A549 (cell line): ENCODE data around the gene SH3RF3. TPM values are rescaled to one million over a fixed set of nuclear protein-coding genes. Genes with fewer than 3 reads are reported as not detected.

Experiments used
- ATAC-seq, 2 experiments: fragments of 200-7000 bp in 1 of 2; fragments of >200 bp in 1 of 2; cut with Nextera tagmentation in 1 of 2; cut with Tn5 transposase in 1 of 2; 3 replicates each; pipeline versions ENCODE4 v1.8.0 to v1.9.1; 2018 to 2020; ENCODE audit warnings: mild to moderate bottlenecking in 1 of 2, moderate library complexity in 1 of 2
- CTCF ChIA-PET: fragments of 300-600 bp; sonication (Branson Sonifier 250); formaldehyde crosslinking; extraction: SDS; loops from one replicate; lab custom pipeline; 2021; ENCODE audit warnings: antibody characterized with exemption, inconsistent platforms; lab: Yijun Ruan, JAX
- POLR2A ChIA-PET: fragments of 350-600 bp; formaldehyde crosslinking; extraction: SDS; loops from one replicate; lab custom pipeline; 2021; ENCODE audit warnings: antibody characterized with exemption, inconsistent platforms; lab: Yijun Ruan, JAX
- DNase-seq, 2 experiments: peaks; one replicate each; pipeline versions ENCODE4 v3.0.0 to v3.0.0-alpha.2; 2011 to 2016; ENCODE audit warnings: low read depth in 1 of 2, low spot score in 1 of 2
- FAIRE-seq: peaks from 2 replicates; lab custom pipeline; 2011; peaks lifted over from hg19 to GRCh38; lab: Jason Lieb, UNC
- H3K27ac ChIP-seq, 2 experiments: fragments of >200 bp; sonication (Bioruptor Twin); formaldehyde crosslinking; 3 replicates each; pipeline ENCODE4 v1.5.1; 2016 to 2017
- H3K4me1 ChIP-seq: fragments of >200 bp; sonication (Bioruptor Twin); formaldehyde crosslinking; 3 replicates; pipeline ENCODE4 v1.6.1; 2016
- H3K4me2 ChIP-seq: fragments of >200 bp; sonication (Bioruptor Twin); formaldehyde crosslinking; 3 replicates; pipeline ENCODE4 v1.6.1; 2016
- H3K4me3 ChIP-seq: fragments of >200 bp; sonication (Bioruptor Twin); formaldehyde crosslinking; 3 replicates; pipeline ENCODE4 v1.5.1; 2016
- H3K9me3 ChIP-seq: fragments of >200 bp; sonication (Bioruptor Twin); formaldehyde crosslinking; 3 replicates; pipeline ENCODE4 v1.6.1; 2016
- BHLHE40 ChIP-seq: IDR thresholded peaks from 2 replicates; pipeline ENCODE4 v1.6.1; 2012; ENCODE audit warnings: low read depth, low read length, inconsistent platforms
- CBX8 ChIP-seq: fragments of 200-600 bp; sonication (generic); IDR thresholded peaks from 2 replicates; pipeline ENCODE4 v1.6.1; 2016
- CEBPB ChIP-seq, 2 experiments: fragments of >200 bp in 1 of 2; sonication (Bioruptor Twin) in 1 of 2; formaldehyde crosslinking in 1 of 2; IDR thresholded peaks; 2 replicates each; pipeline ENCODE4 v1.6.1; 2012 to 2016
- CHD4 ChIP-seq: fragments of 200-600 bp; sonication (generic); IDR thresholded peaks from 2 replicates; pipeline ENCODE4 v1.6.1; 2016; ENCODE audit warnings: antibody characterized with exemption, mild to moderate bottlenecking, borderline replicate concordance
- EP300 ChIP-seq, 2 experiments: fragments of >200 bp; sonication (Bioruptor Twin); formaldehyde crosslinking; IDR thresholded peaks; 2 replicates in 1 of 2; 3 replicates in 1 of 2; pipeline ENCODE4 v1.6.1; 2016 to 2017
- ESRRA ChIP-seq: fragments of 150-350 bp; IDR thresholded peaks from 2 replicates; pipeline ENCODE4 v1.6.1; 2014; ENCODE audit warnings: mild to moderate bottlenecking, low read length, borderline replicate concordance
- FOSL2 ChIP-seq, 2 experiments: fragments of 450-650 bp in 1 of 2; fragments of >200 bp in 1 of 2; sonication (Bioruptor Twin) in 1 of 2; formaldehyde crosslinking; IDR thresholded peaks; 2 replicates each; pipeline versions ENCODE4 v1.5.0 to v1.6.1; 2016 to 2020; ENCODE audit warnings: mild to moderate bottlenecking in 1 of 2, moderate library complexity in 1 of 2
- GATA3 ChIP-seq: IDR thresholded peaks from 2 replicates; pipeline ENCODE4 v1.6.1; 2012; ENCODE audit warnings: borderline replicate concordance
- HDAC2 ChIP-seq: fragments of 200-600 bp; sonication (generic); IDR thresholded peaks from 2 replicates; pipeline ENCODE4 v1.6.1; 2016
- HOXA7 ChIP-seq: fragments of 250-450 bp; sonication (Bioruptor Pico); IDR thresholded peaks from 2 replicates; pipeline ENCODE4 v1.5.0; 2020; ENCODE audit warnings: mild to moderate bottlenecking, moderate library complexity
- JUNB ChIP-seq: fragments of >200 bp; sonication (Bioruptor Twin); formaldehyde crosslinking; IDR thresholded peaks from 2 replicates; pipeline ENCODE4 v1.6.1; 2016
- KDM1A ChIP-seq: fragments of 200-600 bp; sonication (generic); IDR thresholded peaks from 2 replicates; pipeline ENCODE4 v1.6.1; 2016; ENCODE audit warnings: low read depth, mild to moderate bottlenecking
- KDM5A ChIP-seq: fragments of 200-600 bp; sonication (generic); IDR thresholded peaks from 2 replicates; pipeline ENCODE4 v1.6.1; 2016; ENCODE audit warnings: antibody characterized with exemption, mild to moderate bottlenecking
- MAFK ChIP-seq: fragments of 450-650 bp; IDR thresholded peaks from 2 replicates; pipeline ENCODE4 v1.6.1; 2014; ENCODE audit not compliant: partially characterized antibody
- NFE2L2 ChIP-seq: fragments of 150-350 bp; conservative IDR thresholded peaks from 2 replicates; pipeline ENCODE4 v1.6.1; 2014; ENCODE audit warnings: low read length
- PHF8 ChIP-seq: fragments of 200-600 bp; sonication (generic); IDR thresholded peaks from 2 replicates; pipeline ENCODE4 v1.6.1; 2016; ENCODE audit warnings: low read depth, mild to moderate bottlenecking, antibody characterized with exemption, moderate library complexity, borderline replicate concordance
- POLR2A ChIP-seq: IDR thresholded peaks from 2 replicates; pipeline ENCODE4 v1.6.1; 2012; ENCODE audit warnings: mild to moderate bottlenecking, low read length
- RAD21 ChIP-seq, 2 experiments: fragments of >200 bp in 1 of 2; sonication (Bioruptor Twin) in 1 of 2; formaldehyde crosslinking in 1 of 2; IDR thresholded peaks in 1 of 2; conservative IDR thresholded peaks in 1 of 2; 2 replicates in 1 of 2; 3 replicates in 1 of 2; pipeline ENCODE4 v1.6.1; 2012 to 2018; ENCODE audit warnings: inconsistent platforms in 1 of 2
- RFX5 ChIP-seq: fragments of 450-650 bp; IDR thresholded peaks from 2 replicates; pipeline ENCODE4 v1.7.1; 2014; ENCODE audit warnings: antibody characterized with exemption, mild to moderate bottlenecking, moderate library complexity
- TFCP2L1 ChIP-seq: fragments of 250-450 bp; sonication (Bioruptor Pico); IDR thresholded peaks from 2 replicates; pipeline ENCODE4 v1.5.0; 2021; ENCODE audit warnings: mild to moderate bottlenecking
- TP53 ChIP-seq: fragments of 250-450 bp; sonication (Bioruptor Pico); IDR thresholded peaks from 2 replicates; pipeline ENCODE4 v1.5.0; 2021; ENCODE audit warnings: mild to moderate bottlenecking, moderate library complexity
- ZSCAN20 ChIP-seq: fragments of 250-450 bp; sonication (Bioruptor Pico); IDR thresholded peaks from 2 replicates; pipeline ENCODE4 v1.8.0; 2022; ENCODE audit warnings: mild to moderate bottlenecking, moderate library complexity
- WGBS: methylation state at CpG from one replicate; pipeline ENCODE4 v1.1.6; 2017; ENCODE audit errors: missing lambda C conversion rate; 5-methylcytosine and 5-hydroxymethylcytosine counted together
- polyA plus RNA-seq, 4 experiments: library from polyadenylated mRNA; depleted of rRNA in 3 of 4; stranded (reverse); fragments of >200 nt; fragmentation: RNase III in 1 of 4; extraction: RNeasy Plus Mini Kit Qiagen cat#74134 plus additional on column Dnase treatment in 1 of 4; gene quantifications; 2 replicates in 3 of 4; 3 replicates in 1 of 4; pipeline ENCODE4 v1.2.3, GENCODE V29; 2011 to 2017
- TF ChIP-seq, protein P1 (sequence below): IDR thresholded peaks from 2 replicates; pipeline ENCODE4 v1.6.1; 2012
- TF ChIP-seq, protein P2 (sequence below): fragments of 150-350 bp; IDR thresholded peaks from 2 replicates; pipeline ENCODE4 v1.6.1; 2014; ENCODE audit warnings: low read depth, mild to moderate bottlenecking, low read length
- TF ChIP-seq, protein P3 (sequence below): fragments of 250-450 bp; sonication (Bioruptor Pico); IDR thresholded peaks from 2 replicates; pipeline ENCODE4 v1.5.0; 2020; ENCODE audit warnings: low read depth, mild to moderate bottlenecking, moderate library complexity
- TF ChIP-seq, protein P4 (sequence below): fragments of 450-650 bp; IDR thresholded peaks from 2 replicates; pipeline ENCODE4 v1.6.1; 2014; ENCODE audit warnings: antibody characterized with exemption

The SH3RF3 gene
- polyA plus RNA-seq, 2 of the 4 experiments (the other 2 are of a cell fraction): 0.04 to 0.21 TPM

DNA sequence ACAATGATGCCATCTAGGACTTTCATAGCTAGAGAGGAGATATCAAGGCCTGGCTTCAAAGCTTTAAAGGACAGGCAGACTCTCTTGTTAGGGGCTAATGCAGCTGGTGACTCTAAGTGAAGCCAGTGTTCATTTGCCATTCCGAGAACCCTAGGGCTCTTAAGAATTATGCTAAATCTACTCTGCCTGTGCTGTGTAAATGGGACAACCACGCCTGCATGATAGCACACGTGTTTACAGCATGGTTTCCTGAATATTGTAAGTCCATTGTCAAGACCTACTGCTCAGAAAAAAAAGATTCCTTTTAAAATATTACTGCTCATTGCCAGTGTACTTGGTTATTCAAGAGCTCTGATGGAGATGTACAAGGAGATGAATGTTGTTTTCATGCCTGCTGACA lies 296.4 kb downstream of the SH3RF3 start:
- no peak overlapping the region for H3K4me2 ChIP-seq
- no peak overlapping the region for H3K4me3 ChIP-seq
- FAIRE-seq: no peak
- DNase-seq: no peak
- H3K9me3 ChIP-seq: no peaks in the 10 kb centered on the region
- ATAC-seq: no peak
- no peak overlapping the region for H3K27ac ChIP-seq
- TF ChIP-seq HDAC2 (no peak), FOSL2 (IDR thresholded peaks at IDR 0.05) (no peak), FOSL2 (CRISPR knock-in tag; IDR thresholded peaks at IDR 0.05) (no peak), RFX5 (no peak), NFE2L2 (no peak), POLR2A (no peak), TP53 (no peak), ZSCAN20 (CRISPR knock-in tag) (no peak)
- ChIA-PET CTCF (interaction anchor here (1.4 kb wide), 1 partner anchor 297 kb away, joined by 3 read pairs; no protein-coding TSS in a partner anchor), POLR2A (no interaction called here)
- 27% methylated on average over 3 of the region's 3 CpGs for WGBS
- H3K4me1 ChIP-seq: no peaks in the 10 kb centered on the region

DNA sequence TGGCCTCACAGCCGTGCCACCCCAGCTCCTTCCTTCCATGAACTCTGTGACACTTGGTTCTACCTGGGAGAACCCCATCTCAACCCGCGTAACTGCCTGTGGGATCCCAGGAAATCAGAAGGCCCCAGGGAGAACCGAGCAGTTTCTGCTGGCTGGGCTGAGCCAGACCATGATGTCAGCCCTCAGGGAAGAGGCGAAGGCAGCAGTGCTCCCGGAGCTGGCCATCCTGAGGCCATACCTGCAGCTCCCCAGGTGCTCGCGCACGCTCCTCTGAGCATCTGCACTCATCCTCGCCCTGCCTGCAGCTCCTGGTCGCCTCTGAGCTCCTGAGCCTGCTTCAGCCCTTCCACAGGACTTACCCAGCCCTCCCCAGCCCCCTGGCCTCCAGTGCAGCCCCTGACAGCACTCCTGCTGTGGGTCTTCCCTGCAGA lies 298.7 kb downstream of the SH3RF3 start:
- 44% methylated on average over 8 of the region's 11 CpGs for WGBS
- ATAC-seq: no peak

DNA sequence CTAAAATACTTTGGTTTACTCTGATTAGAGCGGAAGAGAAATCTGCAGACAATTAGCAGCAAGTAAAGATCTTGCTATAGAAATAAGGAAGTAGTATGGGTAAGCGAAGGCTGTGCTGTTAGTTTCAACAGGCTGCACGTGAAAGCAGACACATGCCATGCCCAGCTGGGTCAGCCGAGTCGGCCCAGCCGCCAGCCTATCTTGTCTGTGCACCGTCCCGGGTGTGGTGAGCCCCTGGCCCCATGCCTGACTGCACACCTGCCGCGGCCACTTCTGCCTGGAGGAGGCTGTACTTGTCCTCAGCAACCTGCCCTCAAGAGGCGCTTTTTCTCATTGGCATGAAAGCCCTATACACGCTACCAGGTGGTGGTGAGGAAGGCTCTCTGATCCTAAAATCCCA lies 299.3 kb downstream of the SH3RF3 start:
- POLR2A ChIA-PET: no interaction called here
- DNase-seq (no peak), ATAC-seq (no peak), FAIRE-seq (no peak)
- H3K9me3 ChIP-seq: no peaks in the 10 kb centered on the region
- H3K4me3 ChIP-seq: no peak overlapping the region
- TF ChIP-seq RAD21 (conservative IDR thresholded peaks at IDR 0.05 in 1 of 2, IDR thresholded peaks at IDR 0.05 in 1 of 2) (no peak), TP53 (no peak), KDM5A (no peak), CHD4 (no peak), RFX5 (no peak), PHF8 (no peak), ZSCAN20 (CRISPR knock-in tag) (no peak), TFCP2L1 (CRISPR knock-in tag) (no peak), BHLHE40 (no peak), FOSL2 (IDR thresholded peaks at IDR 0.05) (no peak), FOSL2 (CRISPR knock-in tag; IDR thresholded peaks at IDR 0.05) (no peak), EP300 (IDR thresholded peaks at IDR 0.05) (no peak), KDM1A (no peak), ESRRA (no peak), JUNB (no peak), CBX8 (no peak)
- TF ChIP-seq, protein P1, sequence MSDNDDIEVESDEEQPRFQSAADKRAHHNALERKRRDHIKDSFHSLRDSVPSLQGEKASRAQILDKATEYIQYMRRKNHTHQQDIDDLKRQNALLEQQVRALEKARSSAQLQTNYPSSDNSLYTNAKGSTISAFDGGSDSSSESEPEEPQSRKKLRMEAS: no peak
- TF ChIP-seq, protein P2, sequence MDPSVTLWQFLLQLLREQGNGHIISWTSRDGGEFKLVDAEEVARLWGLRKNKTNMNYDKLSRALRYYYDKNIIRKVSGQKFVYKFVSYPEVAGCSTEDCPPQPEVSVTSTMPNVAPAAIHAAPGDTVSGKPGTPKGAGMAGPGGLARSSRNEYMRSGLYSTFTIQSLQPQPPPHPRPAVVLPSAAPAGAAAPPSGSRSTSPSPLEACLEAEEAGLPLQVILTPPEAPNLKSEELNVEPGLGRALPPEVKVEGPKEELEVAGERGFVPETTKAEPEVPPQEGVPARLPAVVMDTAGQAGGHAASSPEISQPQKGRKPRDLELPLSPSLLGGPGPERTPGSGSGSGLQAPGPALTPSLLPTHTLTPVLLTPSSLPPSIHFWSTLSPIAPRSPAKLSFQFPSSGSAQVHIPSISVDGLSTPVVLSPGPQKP: no peak
- TF ChIP-seq, protein P3, sequence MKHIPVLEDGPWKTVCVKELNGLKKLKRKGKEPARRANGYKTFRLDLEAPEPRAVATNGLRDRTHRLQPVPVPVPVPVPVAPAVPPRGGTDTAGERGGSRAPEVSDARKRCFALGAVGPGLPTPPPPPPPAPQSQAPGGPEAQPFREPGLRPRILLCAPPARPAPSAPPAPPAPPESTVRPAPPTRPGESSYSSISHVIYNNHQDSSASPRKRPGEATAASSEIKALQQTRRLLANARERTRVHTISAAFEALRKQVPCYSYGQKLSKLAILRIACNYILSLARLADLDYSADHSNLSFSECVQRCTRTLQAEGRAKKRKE: no peak
- WGBS: 64% methylated on average over 12 of the region's 12 CpGs
- H3K27ac ChIP-seq: no peak overlapping the region
- H3K4me1 ChIP-seq: no peaks in the 10 kb centered on the region
- no peak overlapping the region for H3K4me2 ChIP-seq
- CTCF ChIA-PET: no interaction called here

More for the DNA sequence above, 298.7 kb downstream of the SH3RF3 start:
- CTCF ChIA-PET: no interaction called here
- H3K4me1 ChIP-seq: no peaks in the 10 kb centered on the region
- no peak overlapping the region for H3K27ac ChIP-seq
- FAIRE-seq: no peak
- no peak for DNase-seq
- no peak overlapping the region for H3K4me2 ChIP-seq
- POLR2A ChIA-PET: no interaction called here
- no peaks in the 10 kb centered on the region for H3K9me3 ChIP-seq
- H3K4me3 ChIP-seq: no peak overlapping the region
- TF ChIP-seq GATA3: no peak
- TF ChIP-seq RAD21 (conservative IDR thresholded peaks at IDR 0.05 in 1 of 2, IDR thresholded peaks at IDR 0.05 in 1 of 2): no peak
- TF ChIP-seq, protein P4, sequence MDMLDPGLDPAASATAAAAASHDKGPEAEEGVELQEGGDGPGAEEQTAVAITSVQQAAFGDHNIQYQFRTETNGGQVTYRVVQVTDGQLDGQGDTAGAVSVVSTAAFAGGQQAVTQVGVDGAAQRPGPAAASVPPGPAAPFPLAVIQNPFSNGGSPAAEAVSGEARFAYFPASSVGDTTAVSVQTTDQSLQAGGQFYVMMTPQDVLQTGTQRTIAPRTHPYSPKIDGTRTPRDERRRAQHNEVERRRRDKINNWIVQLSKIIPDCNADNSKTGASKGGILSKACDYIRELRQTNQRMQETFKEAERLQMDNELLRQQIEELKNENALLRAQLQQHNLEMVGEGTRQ: no peak
- no peak for TF ChIP-seq PHF8
- TF ChIP-seq CEBPB (IDR thresholded peaks at IDR 0.05): no peak
- no peak for TF ChIP-seq MAFK
- TF ChIP-seq HOXA7 (CRISPR knock-in tag): no peak
- TF ChIP-seq, all 56 proteins: peak for 0
